Type B pancreatic cell (in vitro differentiated cells): Measurements from ENCODE around the gene EIF1AD. TPM values are rescaled to one million over a fixed set of nuclear protein-coding genes. Genes with fewer than 3 reads are reported as not detected.

ENCODE experiments used
- DNase-seq: peaks from one replicate; pipeline ENCODE4 v3.0.0; 2021; ENCODE audit warnings: mixed read lengths; ENCODE audit not compliant: unreplicated experiment; ENCODE audit errors: extremely low spot score
- H3K27ac Mint-ChIP-seq: 2 replicates; pipeline ENCODE4 v1.8.0; 2021; ENCODE audit warnings: mild to moderate bottlenecking, mixed read lengths
- H3K27me3 Mint-ChIP-seq: 2 replicates; pipeline ENCODE4 v1.8.0; 2021; ENCODE audit warnings: mixed read lengths
- H3K36me3 Mint-ChIP-seq: 2 replicates; pipeline ENCODE4 v1.8.0; 2021; ENCODE audit warnings: mixed read lengths
- H3K4me1 Mint-ChIP-seq: one replicate; pipeline ENCODE4 v1.8.0; 2021; ENCODE audit warnings: mixed read lengths; ENCODE audit not compliant: unreplicated experiment
- H3K4me3 Mint-ChIP-seq: 2 replicates; pipeline ENCODE4 v1.8.0; 2021; ENCODE audit warnings: mild to moderate bottlenecking, mixed read lengths
- H3K9me3 Mint-ChIP-seq: 2 replicates; pipeline ENCODE4 v1.8.0; 2021; ENCODE audit warnings: mixed read lengths
- total RNA-seq: library from RNA; stranded (reverse); gene quantifications from 2 replicates; pipeline ENCODE4 v1.2.1, GENCODE V29; 2021; ENCODE audit warnings: low replicate concordance
- TF ChIP-seq, protein P1 (sequence below): fragments of 200-600 bp; sonication (generic); conservative IDR thresholded peaks from 2 replicates; pipeline ENCODE4 v1.5.0; 2021; ENCODE audit warnings: antibody characterized with exemption, mild to moderate bottlenecking

EIF1AD gene
- total RNA-seq, 1 donor from 2014 or later, result 44.8 TPM

- H3K4me3 Mint-ChIP-seq, result no peak overlapping the region
- DNase-seq, result no peak
- H3K4me1 Mint-ChIP-seq, result no peaks in the 10 kb centered on the region
- no peaks in the 10 kb centered on the region for H3K36me3 Mint-ChIP-seq
- H3K27me3 Mint-ChIP-seq, result no peaks in the 10 kb centered on the region
- H3K9me3 Mint-ChIP-seq, result no peaks in the 10 kb centered on the region
- H3K27ac Mint-ChIP-seq, result no peak overlapping the region
- TF ChIP-seq, protein P1, sequence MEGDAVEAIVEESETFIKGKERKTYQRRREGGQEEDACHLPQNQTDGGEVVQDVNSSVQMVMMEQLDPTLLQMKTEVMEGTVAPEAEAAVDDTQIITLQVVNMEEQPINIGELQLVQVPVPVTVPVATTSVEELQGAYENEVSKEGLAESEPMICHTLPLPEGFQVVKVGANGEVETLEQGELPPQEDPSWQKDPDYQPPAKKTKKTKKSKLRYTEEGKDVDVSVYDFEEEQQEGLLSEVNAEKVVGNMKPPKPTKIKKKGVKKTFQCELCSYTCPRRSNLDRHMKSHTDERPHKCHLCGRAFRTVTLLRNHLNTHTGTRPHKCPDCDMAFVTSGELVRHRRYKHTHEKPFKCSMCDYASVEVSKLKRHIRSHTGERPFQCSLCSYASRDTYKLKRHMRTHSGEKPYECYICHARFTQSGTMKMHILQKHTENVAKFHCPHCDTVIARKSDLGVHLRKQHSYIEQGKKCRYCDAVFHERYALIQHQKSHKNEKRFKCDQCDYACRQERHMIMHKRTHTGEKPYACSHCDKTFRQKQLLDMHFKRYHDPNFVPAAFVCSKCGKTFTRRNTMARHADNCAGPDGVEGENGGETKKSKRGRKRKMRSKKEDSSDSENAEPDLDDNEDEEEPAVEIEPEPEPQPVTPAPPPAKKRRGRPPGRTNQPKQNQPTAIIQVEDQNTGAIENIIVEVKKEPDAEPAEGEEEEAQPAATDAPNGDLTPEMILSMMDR, result no peak
These were observed 40.5 kb upstream of the EIF1AD start for GRCh38 chr11:66042227-66042995.

- TF ChIP-seq, protein P1, result no peak
- peaks cover 2% of the 10 kb centered on the region for H3K27me3 Mint-ChIP-seq
- no peak overlapping the region for H3K4me3 Mint-ChIP-seq
- no peaks in the 10 kb centered on the region for H3K4me1 Mint-ChIP-seq
- H3K27ac Mint-ChIP-seq, result no peak overlapping the region
- H3K9me3 Mint-ChIP-seq, result no peaks in the 10 kb centered on the region
- H3K36me3 Mint-ChIP-seq, result no peaks in the 10 kb centered on the region
- no peak for DNase-seq
These were observed 37.8 kb upstream of the EIF1AD start for GRCh38 chr11:66039765-66040164.

- no peaks in the 10 kb centered on the region for H3K9me3 Mint-ChIP-seq
- peaks cover 6% of the 10 kb centered on the region for H3K27me3 Mint-ChIP-seq
- TF ChIP-seq, protein P1, result no peak
- no peaks in the 10 kb centered on the region for H3K4me1 Mint-ChIP-seq
- H3K27ac Mint-ChIP-seq, result no peak overlapping the region
- no peak overlapping the region for H3K4me3 Mint-ChIP-seq
- no peak for DNase-seq
- H3K36me3 Mint-ChIP-seq, result no peaks in the 10 kb centered on the region
These were observed 35.4 kb upstream of the EIF1AD start for GRCh38 chr11:66037327-66037726.

DNA sequence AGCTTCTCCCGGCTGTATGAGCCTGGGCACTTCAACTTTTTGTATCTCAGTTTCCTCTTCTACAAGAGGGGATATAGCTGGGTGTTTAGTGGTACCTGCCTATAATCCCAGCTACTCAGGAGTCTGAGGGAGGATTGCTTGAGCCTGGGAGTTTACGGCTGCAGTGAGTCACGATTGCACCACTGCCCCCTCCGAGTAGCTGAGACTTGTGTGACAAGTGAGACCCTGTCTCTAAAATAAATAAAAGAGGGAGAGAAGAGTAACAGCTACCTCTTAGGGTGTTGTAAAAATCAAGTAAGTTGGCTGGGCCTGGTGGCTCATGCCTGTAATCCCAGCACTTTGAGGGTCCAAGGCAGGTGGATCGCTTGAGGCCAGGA lies 34.4 kb upstream of the EIF1AD start:
- TF ChIP-seq, protein P1, result no peak
- no peak for DNase-seq
- H3K4me1 Mint-ChIP-seq, result no peaks in the 10 kb centered on the region
- no peak overlapping the region for H3K4me3 Mint-ChIP-seq
- H3K9me3 Mint-ChIP-seq, result no peaks in the 10 kb centered on the region
- H3K27ac Mint-ChIP-seq, result no peak overlapping the region
- H3K27me3 Mint-ChIP-seq, result peaks cover 7% of the 10 kb centered on the region
- H3K36me3 Mint-ChIP-seq, result no peaks in the 10 kb centered on the region

DNA sequence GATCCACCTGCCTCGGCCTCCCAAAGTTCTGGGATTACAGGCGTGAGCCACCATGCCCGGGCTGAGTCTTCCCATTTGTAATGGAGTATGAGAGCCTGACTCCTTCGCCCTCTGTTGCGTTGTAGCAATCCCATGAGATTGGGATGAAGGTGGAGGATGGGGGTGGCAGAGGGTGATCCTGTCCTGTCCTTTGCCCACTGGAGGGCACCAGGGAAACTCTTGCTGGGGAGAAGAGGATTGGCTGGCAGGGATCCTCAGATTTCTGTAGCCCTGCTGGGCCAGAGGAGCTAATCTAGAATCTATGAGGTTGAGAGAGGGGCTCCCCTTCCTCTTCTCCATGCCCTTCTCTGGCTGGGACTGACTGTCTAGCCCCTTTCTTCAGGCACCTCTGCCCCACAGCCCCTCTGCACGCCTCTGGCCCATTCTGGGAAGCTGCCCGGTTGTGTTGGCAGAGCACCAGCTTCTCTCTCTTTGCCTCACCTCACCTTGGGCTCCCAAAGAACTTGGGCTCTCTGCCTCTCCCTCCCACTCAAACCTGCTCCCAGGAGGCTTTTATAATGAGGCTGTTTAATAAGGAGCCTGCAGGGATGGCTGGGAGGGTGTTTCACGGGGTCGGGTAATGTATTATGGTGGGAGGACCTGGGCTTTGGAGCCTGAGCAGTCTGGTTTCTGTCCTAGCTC lies 33.8 kb upstream of the EIF1AD start:
- H3K4me1 Mint-ChIP-seq, result no peaks in the 10 kb centered on the region
- H3K9me3 Mint-ChIP-seq, result no peaks in the 10 kb centered on the region
- H3K4me3 Mint-ChIP-seq, result no peak overlapping the region
- no peak overlapping the region for H3K27ac Mint-ChIP-seq
- H3K27me3 Mint-ChIP-seq, result peaks cover 8% of the 10 kb centered on the region
- TF ChIP-seq, protein P1, result no peak
- no peaks in the 10 kb centered on the region for H3K36me3 Mint-ChIP-seq
- DNase-seq, result no peak
